ENCODE data around the gene CSNK1A1. TPM values are rescaled to one million over a fixed set of nuclear protein-coding genes. Genes with fewer than 3 reads are reported as not detected.
"Not testable (repeated sequence)": the region's sequence is repeated elsewhere in the genome, so short reads cannot be mapped to it uniquely, and the experiment has no call there.

CSNK1A1 gene
- total RNA-seq, 1 experiment from 2014 or later: 244 TPM

DNA sequence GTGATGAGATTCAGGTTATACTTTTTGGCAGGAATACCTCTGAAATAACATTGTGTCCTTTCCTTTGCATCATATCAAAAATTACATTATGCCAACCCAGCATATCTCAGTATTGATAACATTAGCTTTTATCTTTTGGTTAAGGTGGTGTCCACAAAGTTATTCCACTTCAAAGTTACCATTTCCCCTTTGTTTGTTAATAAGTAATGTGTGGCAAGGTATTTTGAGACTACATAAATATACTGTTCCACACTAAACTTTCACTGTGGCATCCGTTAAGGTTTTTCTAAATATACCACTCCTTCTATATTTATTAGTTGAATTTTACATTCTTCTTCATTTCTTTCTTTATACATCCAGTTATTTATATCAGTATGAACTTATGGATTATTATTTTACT is 16.0 kb upstream of the CSNK1A1 start:
- DNase-seq (ENCODE audit: low spot score): no peak
- H3K36me3 ChIP-seq (ENCODE audit: insufficient read depth, low read length, poor library complexity, severe bottlenecking): no peaks in the 10 kb centered on the region
- H3K27ac ChIP-seq (ENCODE audit: low read depth, low read length, poor library complexity, severe bottlenecking): no peak overlapping the region
- intact Hi-C loops (cut with micrococcal nuclease; ENCODE audit: unreplicated experiment): loop anchor here (10.0 kb wide), 1 partner anchor 252 kb away; no protein-coding TSS in a partner anchor
- peaks cover 8% of the 10 kb centered on the region for H3K4me1 ChIP-seq (ENCODE audit: insufficient read depth, low read length, poor library complexity, severe bottlenecking)
- ChIA-PET POLR2A (ENCODE audit: low non-redundant PET) (no interaction called here), CTCF (interaction anchor here (0.5 kb wide), 1 partner anchor 24 kb away, joined by 6 read pairs; no protein-coding TSS in a partner anchor)
- H3K4me3 ChIP-seq (ENCODE audit: low read depth, low read length, poor library complexity, severe bottlenecking): no peak overlapping the region
- BruUV-seq (replicated peaks): no TSS peak
- TF ChIP-seq, protein P1, sequence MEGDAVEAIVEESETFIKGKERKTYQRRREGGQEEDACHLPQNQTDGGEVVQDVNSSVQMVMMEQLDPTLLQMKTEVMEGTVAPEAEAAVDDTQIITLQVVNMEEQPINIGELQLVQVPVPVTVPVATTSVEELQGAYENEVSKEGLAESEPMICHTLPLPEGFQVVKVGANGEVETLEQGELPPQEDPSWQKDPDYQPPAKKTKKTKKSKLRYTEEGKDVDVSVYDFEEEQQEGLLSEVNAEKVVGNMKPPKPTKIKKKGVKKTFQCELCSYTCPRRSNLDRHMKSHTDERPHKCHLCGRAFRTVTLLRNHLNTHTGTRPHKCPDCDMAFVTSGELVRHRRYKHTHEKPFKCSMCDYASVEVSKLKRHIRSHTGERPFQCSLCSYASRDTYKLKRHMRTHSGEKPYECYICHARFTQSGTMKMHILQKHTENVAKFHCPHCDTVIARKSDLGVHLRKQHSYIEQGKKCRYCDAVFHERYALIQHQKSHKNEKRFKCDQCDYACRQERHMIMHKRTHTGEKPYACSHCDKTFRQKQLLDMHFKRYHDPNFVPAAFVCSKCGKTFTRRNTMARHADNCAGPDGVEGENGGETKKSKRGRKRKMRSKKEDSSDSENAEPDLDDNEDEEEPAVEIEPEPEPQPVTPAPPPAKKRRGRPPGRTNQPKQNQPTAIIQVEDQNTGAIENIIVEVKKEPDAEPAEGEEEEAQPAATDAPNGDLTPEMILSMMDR (conservative IDR thresholded peaks at IDR 0.05; ENCODE audit: low read depth, low read length): no peak
- no peak for TF ChIP-seq EZH2 (IDR thresholded peaks at IDR 0.05; ENCODE audit: borderline replicate concordance, low read depth, low read length, poor library complexity, severe bottlenecking)
- H3K9me3 ChIP-seq (ENCODE audit: low read depth, low read length, poor library complexity, severe bottlenecking): no peaks in the 10 kb centered on the region
- H3K27me3 ChIP-seq (replicated peaks; ENCODE audit: insufficient read depth, low read depth, low read length, poor library complexity): no peaks in the 10 kb centered on the region

DNA sequence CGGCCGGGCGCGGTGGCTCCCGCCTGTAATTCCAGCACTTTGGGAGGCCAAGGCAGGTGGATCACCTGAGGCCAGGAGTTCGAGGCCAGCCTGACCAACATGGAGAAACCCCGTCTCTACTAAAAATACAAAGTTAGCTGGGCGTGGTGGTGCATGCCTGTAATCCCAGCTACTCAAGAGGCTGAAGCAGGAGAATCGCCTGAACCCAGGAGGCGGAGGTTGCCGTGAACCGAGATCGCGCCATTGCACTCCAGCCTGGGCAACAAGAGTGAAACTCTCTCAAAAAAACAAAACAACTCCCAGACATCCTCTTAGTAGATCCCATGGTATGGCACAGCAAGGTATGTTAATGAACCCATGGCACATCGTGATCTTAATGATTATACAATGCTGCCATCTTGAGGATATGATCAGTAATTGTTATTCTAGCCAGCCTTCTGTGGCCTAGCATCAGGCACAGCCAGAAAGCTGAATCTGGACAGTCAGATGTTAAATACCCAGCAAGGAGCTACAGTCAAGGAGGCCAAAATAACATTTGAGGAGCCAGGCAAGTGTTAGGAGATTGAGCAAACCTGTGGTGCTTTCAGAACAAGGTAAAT is 13.4 kb upstream of the CSNK1A1 start:
- DNase-seq (ENCODE audit: low spot score): peak; percentile 90

DNA sequence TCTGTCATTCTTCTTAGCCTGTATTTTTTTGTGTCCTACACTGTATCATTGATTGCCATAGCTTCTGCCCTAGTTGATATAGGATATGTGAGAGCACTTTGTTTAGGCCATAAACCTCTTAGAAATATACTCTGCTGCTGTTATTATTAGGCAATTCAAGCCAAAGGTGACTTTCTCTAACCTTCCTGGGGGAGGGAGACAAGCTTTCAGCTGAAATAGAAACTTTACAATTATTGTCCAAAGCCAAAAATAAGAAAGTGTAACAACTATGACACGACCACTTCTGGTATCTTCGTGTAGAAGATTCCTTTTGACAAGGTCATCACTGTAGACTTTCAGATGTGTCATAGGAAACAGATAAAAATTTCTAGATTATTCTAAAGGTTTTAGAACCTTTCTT is 12.2 kb upstream of the CSNK1A1 start:
- H3K36me3 ChIP-seq (ENCODE audit: insufficient read depth, low read length, poor library complexity, severe bottlenecking): no peaks in the 10 kb centered on the region
- no peak for DNase-seq (ENCODE audit: low spot score)
- no peaks in the 10 kb centered on the region for H3K27me3 ChIP-seq (replicated peaks; ENCODE audit: insufficient read depth, low read depth, low read length, poor library complexity)
- H3K9me3 ChIP-seq (ENCODE audit: low read depth, low read length, poor library complexity, severe bottlenecking): no peaks in the 10 kb centered on the region
- H3K4me3 ChIP-seq (ENCODE audit: low read depth, low read length, poor library complexity, severe bottlenecking): no peak overlapping the region
- peaks cover 31% of the 10 kb centered on the region for H3K4me1 ChIP-seq (ENCODE audit: insufficient read depth, low read length, poor library complexity, severe bottlenecking)
- TF ChIP-seq EZH2 (IDR thresholded peaks at IDR 0.05; ENCODE audit: borderline replicate concordance, low read depth, low read length, poor library complexity, severe bottlenecking): no peak
- TF ChIP-seq, protein P1 (conservative IDR thresholded peaks at IDR 0.05; ENCODE audit: low read depth, low read length): no peak
- intact Hi-C loops (cut with micrococcal nuclease; ENCODE audit: unreplicated experiment): loop anchor here (5.0 to 10.0 kb wide), 3 partner anchors 71 to 831 kb away; no protein-coding TSS in a partner anchor
- BruUV-seq (replicated peaks): no TSS peak
- peak overlapping the region; percentile 57 for H3K27ac ChIP-seq (ENCODE audit: low read depth, low read length, poor library complexity, severe bottlenecking)
- ChIA-PET CTCF (interaction anchor here (0.7 kb wide), 1 partner anchor 17 kb away, joined by 11 read pairs; no protein-coding TSS in a partner anchor), POLR2A (ENCODE audit: low non-redundant PET) (interaction anchor here (0.5 kb wide), 1 partner anchor 160 kb away, joined by 17 read pairs; no protein-coding TSS in a partner anchor)

More for the DNA sequence above, 13.4 kb upstream of the CSNK1A1 start:
- H3K9me3 ChIP-seq (ENCODE audit: low read depth, low read length, poor library complexity, severe bottlenecking); H3K27ac ChIP-seq (ENCODE audit: low read depth, low read length, poor library complexity, severe bottlenecking); POLR2A ChIA-PET (ENCODE audit: low non-redundant PET); H3K27me3 ChIP-seq (replicated peaks; ENCODE audit: insufficient read depth, low read depth, low read length, poor library complexity); BruUV-seq (replicated peaks); H3K4me3 ChIP-seq (ENCODE audit: low read depth, low read length, poor library complexity, severe bottlenecking); H3K36me3 ChIP-seq (ENCODE audit: insufficient read depth, low read length, poor library complexity, severe bottlenecking): not testable (repeated sequence)
- CTCF ChIA-PET: interaction anchor here (0.6 to 1.3 kb wide), 4 partner anchors 131 to 198 kb away, joined by 3 to 6 read pairs (median 4); no protein-coding TSS in a partner anchor
- H3K4me1 ChIP-seq (ENCODE audit: insufficient read depth, low read length, poor library complexity, severe bottlenecking): peaks cover 31% of the 10 kb centered on the region
- TF ChIP-seq, protein P1 (conservative IDR thresholded peaks at IDR 0.05; ENCODE audit: low read depth, low read length): peak; percentile 67
- intact Hi-C loops (cut with micrococcal nuclease; ENCODE audit: unreplicated experiment): loop anchor here (1.0 to 10.0 kb wide), 5 partner anchors 72 to 832 kb away; no protein-coding TSS in a partner anchor

All from A673 (cell line).